ENCODE results near the gene PTPN1. TPM values are rescaled to one million over a fixed set of nuclear protein-coding genes. Genes with fewer than 3 reads are reported as not detected.

Gene PTPN1
- total RNA-seq, 1 experiment from 2014 or later: 65.2 TPM

DNA sequence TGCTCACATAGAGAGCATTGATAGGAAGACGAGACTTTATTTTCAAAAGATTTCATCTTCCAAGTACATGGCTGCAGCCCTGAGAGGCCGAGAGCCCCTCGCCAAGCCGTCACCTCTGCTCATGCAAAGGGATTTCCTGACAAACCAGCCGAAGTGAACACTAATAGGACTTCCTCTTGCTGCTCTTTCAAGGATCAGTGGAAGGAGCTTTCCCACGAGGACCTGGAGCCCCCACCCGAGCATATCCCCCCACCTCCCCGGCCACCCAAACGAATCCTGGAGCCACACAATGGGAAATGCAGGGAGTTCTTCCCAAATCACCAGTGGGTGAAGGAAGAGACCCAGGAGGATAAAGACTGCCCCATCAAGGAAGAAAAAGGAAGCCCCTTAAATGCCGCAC is 69.3 kb downstream of the PTPN1 start:
- H3K4me1 Mint-ChIP-seq (ENCODE audit: low read depth, unreplicated experiment): no peaks in the 10 kb centered on the region
- H3K4me3 ChIP-seq (ENCODE audit: low read depth, low read length): no peak overlapping the region
- no peaks in the 10 kb centered on the region for H3K27me3 ChIP-seq (replicated peaks; ENCODE audit: control insufficient read depth, insufficient read depth, low read length)
- ChIA-PET CTCF (interaction anchor here (0.7 to 1.2 kb wide), 10 partner anchors 8 to 460 kb away, joined by 3 to 7 read pairs (median 3); no protein-coding TSS in a partner anchor), POLR2A (no interaction called here)
- H3K36me3 Mint-ChIP-seq (ENCODE audit: insufficient read depth, unreplicated experiment): peaks cover 80% of the 10 kb centered on the region
- DNase-seq: peak in 1 of 2 experiments; percentile 27
- TF ChIP-seq, protein P1, sequence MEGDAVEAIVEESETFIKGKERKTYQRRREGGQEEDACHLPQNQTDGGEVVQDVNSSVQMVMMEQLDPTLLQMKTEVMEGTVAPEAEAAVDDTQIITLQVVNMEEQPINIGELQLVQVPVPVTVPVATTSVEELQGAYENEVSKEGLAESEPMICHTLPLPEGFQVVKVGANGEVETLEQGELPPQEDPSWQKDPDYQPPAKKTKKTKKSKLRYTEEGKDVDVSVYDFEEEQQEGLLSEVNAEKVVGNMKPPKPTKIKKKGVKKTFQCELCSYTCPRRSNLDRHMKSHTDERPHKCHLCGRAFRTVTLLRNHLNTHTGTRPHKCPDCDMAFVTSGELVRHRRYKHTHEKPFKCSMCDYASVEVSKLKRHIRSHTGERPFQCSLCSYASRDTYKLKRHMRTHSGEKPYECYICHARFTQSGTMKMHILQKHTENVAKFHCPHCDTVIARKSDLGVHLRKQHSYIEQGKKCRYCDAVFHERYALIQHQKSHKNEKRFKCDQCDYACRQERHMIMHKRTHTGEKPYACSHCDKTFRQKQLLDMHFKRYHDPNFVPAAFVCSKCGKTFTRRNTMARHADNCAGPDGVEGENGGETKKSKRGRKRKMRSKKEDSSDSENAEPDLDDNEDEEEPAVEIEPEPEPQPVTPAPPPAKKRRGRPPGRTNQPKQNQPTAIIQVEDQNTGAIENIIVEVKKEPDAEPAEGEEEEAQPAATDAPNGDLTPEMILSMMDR (IDR thresholded peaks at IDR 0.05; ENCODE audit: insufficient read depth in 1 of 2, low read depth in 1 of 2, low read length in 1 of 2, severe bottlenecking in 1 of 2, unreplicated experiment in 1 of 2): no peak
- no peaks in the 10 kb centered on the region for H3K9me3 Mint-ChIP-seq (ENCODE audit: unreplicated experiment)
- H3K4me3 Mint-ChIP-seq (ENCODE audit: unreplicated experiment): no peak overlapping the region
- H3K27me3 Mint-ChIP-seq (ENCODE audit: insufficient read depth, unreplicated experiment): no peaks in the 10 kb centered on the region
- H3K27ac Mint-ChIP-seq (ENCODE audit: unreplicated experiment): no peak overlapping the region
- BruUV-seq (replicated peaks): no TSS peak
- H3K4me1 ChIP-seq: no peaks in the 10 kb centered on the region
- no peaks in the 10 kb centered on the region for H3K9me3 ChIP-seq
- H3K36me3 ChIP-seq (ENCODE audit: control insufficient read depth, insufficient read depth, low read length): peaks cover 4% of the 10 kb centered on the region; the same call in 1 of the 2 replicates
- intact Hi-C loops (cut with micrococcal nuclease; ENCODE audit: unreplicated experiment): no loop called here

- Mint-ChIP-seq H3K4me3 (ENCODE audit: unreplicated experiment) (no peak overlapping the region), H3K27me3 (ENCODE audit: insufficient read depth, unreplicated experiment) (no peaks in the 10 kb centered on the region), H3K4me1 (ENCODE audit: low read depth, unreplicated experiment) (no peaks in the 10 kb centered on the region), H3K36me3 (ENCODE audit: insufficient read depth, unreplicated experiment) (peaks cover 79% of the 10 kb centered on the region), H3K27ac (ENCODE audit: unreplicated experiment) (no peak overlapping the region), H3K9me3 (ENCODE audit: unreplicated experiment) (no peaks in the 10 kb centered on the region)
- Histone ChIP-seq H3K27me3 (replicated peaks; ENCODE audit: control insufficient read depth, insufficient read depth, low read length) (no peaks in the 10 kb centered on the region), H3K9me3 (no peaks in the 10 kb centered on the region), H3K4me3 (ENCODE audit: low read depth, low read length) (no peak overlapping the region), H3K4me1 (no peaks in the 10 kb centered on the region), H3K36me3 (ENCODE audit: control insufficient read depth, insufficient read depth, low read length) (peaks cover 4% of the 10 kb centered on the region; the same call in 1 of the 2 replicates)
- ChIA-PET CTCF (interaction anchor here (0.7 to 1.2 kb wide), 7 partner anchors 69 to 116 kb away, joined by 3 to 7 read pairs (median 3); no protein-coding TSS in a partner anchor), POLR2A (no interaction called here)
- TF ChIP-seq, protein P1 (IDR thresholded peaks at IDR 0.05; ENCODE audit: insufficient read depth in 1 of 2, low read depth in 1 of 2, low read length in 1 of 2, severe bottlenecking in 1 of 2, unreplicated experiment in 1 of 2): peak; percentile 97 to 99
- intact Hi-C loops (cut with micrococcal nuclease; ENCODE audit: unreplicated experiment): loop anchor here (1.0 to 2.0 kb wide), 4 partner anchors 102 to 394 kb away; no protein-coding TSS in a partner anchor
- BruUV-seq (replicated peaks): no TSS peak
- peak; percentile 82 to 91 for DNase-seq
Measured at GRCh38 chr20:50580016-50580747, 70.0 kb downstream of the PTPN1 start.

DNA sequence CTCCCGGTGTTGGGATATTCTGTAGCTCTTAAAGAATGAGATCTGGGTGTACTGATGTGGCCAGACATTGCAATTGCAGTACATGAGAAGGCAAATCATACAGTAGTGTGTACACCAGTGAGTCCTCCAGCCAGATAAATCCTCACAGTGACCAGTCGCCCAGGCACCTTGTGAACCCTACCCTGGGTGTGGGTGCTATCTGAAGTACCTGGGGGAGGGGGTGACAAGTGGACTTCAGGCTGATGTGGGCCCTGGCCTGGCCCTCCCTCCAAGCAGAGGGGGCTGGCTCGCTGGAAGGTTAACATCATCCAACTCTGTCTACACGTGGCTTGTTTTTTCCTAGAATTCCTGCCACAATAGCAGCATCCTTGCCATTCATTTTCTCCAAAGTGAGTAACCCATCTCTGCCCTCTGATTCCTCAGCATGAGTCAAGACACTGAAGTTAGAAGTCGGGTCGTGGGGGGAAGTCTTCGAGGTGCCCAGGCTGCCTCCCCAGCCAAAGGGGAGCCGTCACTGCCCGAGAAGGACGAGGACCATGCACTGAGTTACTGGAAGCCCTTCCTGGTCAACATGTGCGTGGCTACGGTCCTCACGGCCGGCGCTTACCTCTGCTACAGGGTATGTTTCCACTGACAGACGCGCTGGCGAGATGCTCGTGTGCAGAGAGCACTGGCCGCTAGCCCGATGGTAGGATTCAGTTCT is 70.8 kb downstream of the PTPN1 start:
- no TSS peak for BruUV-seq (replicated peaks)
- H3K36me3 Mint-ChIP-seq (ENCODE audit: insufficient read depth, unreplicated experiment): peaks cover 79% of the 10 kb centered on the region
- CTCF ChIA-PET: no interaction called here
- H3K27me3 ChIP-seq (replicated peaks; ENCODE audit: control insufficient read depth, insufficient read depth, low read length): no peaks in the 10 kb centered on the region
- H3K4me1 ChIP-seq: no peaks in the 10 kb centered on the region
- intact Hi-C loops (cut with micrococcal nuclease; ENCODE audit: unreplicated experiment): loop anchor here (1.0 to 2.0 kb wide), 4 partner anchors 103 to 395 kb away; no protein-coding TSS in a partner anchor
- H3K9me3 ChIP-seq: no peaks in the 10 kb centered on the region
- no peak overlapping the region for H3K27ac Mint-ChIP-seq (ENCODE audit: unreplicated experiment)
- H3K4me3 ChIP-seq (ENCODE audit: low read depth, low read length): no peak overlapping the region
- H3K36me3 ChIP-seq (ENCODE audit: control insufficient read depth, insufficient read depth, low read length): peaks cover 7% of the 10 kb centered on the region
- H3K4me3 Mint-ChIP-seq (ENCODE audit: unreplicated experiment): no peak overlapping the region
- no peaks in the 10 kb centered on the region for H3K9me3 Mint-ChIP-seq (ENCODE audit: unreplicated experiment)
- no peaks in the 10 kb centered on the region for H3K4me1 Mint-ChIP-seq (ENCODE audit: low read depth, unreplicated experiment)
- POLR2A ChIA-PET: no interaction called here
- TF ChIP-seq, protein P1 (IDR thresholded peaks at IDR 0.05; ENCODE audit: insufficient read depth in 1 of 2, low read depth in 1 of 2, low read length in 1 of 2, severe bottlenecking in 1 of 2, unreplicated experiment in 1 of 2): no peak
- no peak for DNase-seq
- H3K27me3 Mint-ChIP-seq (ENCODE audit: insufficient read depth, unreplicated experiment): no peaks in the 10 kb centered on the region

Data from Caco-2 (cell line).